ENCODE measurements around the gene TMPRSS4.
"Not testable (repeated sequence)": the region's sequence is repeated elsewhere in the genome, so short reads cannot be mapped to it uniquely, and the experiment has no call there.

TMPRSS4 gene

DNA sequence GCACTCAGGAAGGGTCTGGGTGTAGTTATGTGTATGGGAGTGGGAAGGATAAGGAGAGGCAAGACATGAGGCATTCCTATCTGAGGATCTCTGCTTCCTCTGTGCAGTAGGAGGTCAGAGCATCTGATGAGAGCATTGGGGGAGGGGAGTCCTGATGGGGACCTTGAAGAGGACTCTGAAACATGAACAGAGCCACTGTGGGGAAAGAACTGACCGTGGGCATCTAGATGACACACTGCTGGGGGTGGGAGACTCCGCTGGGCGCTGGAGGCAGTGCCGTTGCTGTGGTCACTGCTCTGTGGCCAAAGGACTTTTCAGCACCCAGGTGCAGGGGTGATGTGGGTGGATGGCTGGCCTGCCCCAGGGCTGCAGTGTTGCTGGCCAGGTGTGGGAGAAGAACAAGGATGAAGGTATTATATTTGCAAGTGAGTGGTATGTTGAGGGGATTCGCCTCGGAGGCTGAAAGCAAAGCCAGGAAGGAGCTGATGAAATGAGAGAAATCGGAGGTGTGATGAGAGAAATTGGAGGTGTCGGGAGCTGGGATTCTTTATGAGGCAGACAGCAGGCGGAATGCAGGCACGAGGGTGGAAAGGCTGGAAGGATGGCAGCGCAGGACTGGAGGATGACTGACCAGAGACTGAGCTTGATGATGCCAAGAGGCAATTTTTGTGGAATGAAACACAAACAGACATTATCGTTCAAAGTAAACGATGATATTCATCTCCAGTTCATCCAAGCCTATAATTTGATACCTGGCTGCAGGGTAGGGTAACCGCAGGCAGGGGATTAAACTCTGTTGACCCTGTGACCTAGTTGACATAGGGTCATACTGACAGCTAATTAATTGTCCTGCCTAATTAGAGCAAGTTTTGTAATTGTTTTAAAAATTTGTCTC lies 19.4 kb upstream of the TMPRSS4 start:
- DNase-seq, result no peak

DNA sequence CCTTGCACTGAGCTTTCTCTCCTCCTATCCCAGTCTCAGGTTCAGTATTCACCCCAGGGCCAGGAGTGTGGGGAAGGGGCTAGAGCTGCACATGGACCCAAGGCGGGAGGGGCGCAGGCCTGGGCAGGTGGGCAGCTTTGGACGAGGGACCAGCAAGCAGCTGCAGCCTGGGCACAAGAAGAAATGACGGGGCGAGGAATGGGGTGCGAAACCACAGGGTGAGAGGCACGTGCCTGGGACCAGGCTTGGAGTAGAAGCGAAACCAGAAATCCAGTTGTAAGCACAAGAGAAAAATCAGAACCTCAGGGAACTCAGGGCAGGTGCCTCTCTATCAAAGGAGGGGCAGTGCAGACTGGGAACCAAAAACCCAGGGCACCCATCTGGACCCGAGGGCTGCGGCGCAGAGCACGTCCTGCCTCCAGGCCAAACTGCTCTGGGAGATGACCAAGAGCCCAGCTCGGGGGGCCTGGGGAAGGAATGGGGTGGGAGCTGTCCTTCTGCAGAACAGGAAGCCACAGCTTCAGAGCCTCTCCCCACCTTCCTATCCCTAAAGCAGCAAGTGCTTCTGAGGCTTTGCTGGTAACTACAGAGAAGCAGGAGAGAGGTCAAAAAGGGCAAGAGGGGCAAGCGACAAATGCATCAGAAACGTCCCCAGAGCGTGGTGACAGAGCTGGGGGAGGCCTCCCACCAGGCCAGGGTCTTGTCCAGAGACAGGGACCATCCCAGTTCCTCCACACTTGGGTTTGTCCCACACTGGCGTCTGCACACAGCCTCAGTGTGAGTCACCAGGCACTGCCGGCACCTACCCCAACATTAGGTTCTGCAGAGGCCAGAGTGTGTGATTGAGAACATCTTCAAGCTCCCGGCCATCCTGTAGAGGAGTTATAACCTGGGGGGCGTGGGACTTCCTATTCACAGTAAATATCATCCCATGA lies 18.3 kb upstream of the TMPRSS4 start:
- no peak for DNase-seq

DNA sequence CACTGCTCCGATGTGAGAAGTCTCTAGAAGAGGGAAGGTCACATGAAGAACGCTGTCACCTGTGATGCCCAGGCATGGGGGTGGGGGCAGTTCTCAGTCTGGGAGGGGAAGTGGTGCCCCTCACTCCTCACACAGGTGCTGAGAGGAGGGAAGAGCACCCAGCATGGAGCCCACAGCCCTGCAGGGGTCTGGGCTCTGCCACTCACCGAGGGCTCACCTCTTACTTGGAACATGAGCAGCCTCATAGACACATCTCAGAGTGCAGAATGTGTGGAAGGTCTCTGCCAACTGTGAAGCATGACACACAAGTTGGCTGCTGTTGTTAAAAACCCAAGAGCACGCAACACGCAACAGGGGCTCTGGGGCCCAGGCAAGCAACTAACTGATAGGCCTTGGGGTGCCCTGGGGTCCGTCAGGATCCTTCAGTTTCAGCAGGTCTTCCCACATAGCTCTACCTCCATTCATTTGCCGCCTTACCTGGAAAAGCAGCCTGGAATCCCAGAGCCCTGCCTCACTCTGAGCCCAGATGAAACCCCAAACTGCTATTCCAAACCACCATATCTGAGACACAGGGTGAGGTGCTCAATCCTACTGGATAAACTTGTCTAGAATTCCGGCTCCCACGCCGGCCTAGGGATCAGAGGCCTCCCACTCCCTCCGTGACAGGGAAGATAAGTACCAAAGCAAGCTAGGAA lies 17.5 kb upstream of the TMPRSS4 start:
- DNase-seq, result no peak

DNA sequence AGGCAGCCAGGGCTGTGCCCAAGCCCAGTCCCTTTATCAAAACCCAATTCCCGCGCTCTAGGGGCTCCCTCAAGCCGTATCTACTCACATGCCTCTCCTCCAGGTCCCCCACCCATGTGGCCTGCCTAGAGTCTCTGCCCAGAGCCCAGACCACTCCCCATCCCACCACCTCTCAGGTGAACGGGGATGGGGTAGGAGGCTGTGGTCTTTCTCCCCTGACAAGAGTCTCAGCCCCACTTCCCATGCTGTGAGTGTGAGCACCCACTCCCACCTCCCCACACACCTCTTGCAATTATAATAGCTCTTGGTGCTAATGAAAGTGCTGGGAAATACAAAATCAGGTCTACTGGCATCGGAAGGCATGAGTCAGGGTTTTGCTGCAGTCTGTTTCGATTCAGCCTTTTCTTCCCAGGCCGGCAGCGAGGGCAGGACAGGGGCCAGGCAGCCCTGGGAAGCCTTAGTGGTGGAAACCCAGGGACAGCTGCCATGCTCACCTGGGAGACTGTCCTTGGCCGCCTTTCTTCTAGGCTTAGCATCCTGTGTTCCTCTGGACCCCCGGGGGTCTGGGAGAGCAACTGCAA lies 16.7 kb upstream of the TMPRSS4 start:
- no peak for DNase-seq

DNA sequence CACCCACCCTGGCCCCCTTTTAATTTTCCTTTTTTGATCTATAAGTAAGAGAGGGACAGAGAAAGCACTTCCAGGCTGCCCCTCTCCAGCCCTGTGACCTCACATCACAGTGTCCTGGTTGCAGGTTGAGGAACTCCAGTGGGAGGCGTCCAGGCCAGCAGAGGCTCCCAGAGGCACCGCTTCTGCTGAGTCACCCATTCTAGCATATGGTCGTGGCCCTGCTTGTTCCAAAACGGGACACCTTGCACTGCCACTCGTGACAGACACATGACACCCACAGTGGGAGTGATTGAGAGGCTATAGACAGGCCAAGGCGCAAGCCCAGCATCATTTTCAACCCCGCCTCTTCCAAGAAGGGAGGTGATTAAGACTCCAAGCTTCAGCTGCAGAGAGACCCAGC lies 16.0 kb upstream of the TMPRSS4 start:
- no peak for DNase-seq

DNA sequence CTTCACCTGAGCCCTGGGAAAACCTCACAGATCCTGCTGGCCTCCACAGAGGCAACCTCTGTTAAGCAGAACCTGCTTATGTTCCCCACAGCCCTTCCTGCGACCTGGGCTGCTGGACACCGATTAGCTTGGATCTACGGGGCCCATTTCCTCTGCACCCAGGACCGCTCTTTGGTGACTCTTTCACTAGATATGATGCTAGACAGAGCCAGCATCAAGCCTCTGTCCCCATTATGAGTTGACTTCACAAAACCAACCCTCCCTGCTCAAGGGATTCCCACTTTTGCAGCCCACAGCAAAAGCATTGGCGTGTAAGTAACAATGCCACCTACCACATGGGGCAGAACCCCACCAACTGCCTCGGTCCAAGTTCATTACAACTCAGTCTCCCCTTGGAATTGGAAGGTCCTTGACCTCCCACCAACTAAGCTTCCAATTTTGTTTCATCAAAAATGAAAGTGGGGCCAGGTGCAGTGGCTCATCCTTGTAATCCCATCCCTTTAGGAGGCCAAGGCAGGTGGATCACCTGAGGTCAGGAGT lies 15.2 kb upstream of the TMPRSS4 start:
- DNase-seq, result no peak

DNA sequence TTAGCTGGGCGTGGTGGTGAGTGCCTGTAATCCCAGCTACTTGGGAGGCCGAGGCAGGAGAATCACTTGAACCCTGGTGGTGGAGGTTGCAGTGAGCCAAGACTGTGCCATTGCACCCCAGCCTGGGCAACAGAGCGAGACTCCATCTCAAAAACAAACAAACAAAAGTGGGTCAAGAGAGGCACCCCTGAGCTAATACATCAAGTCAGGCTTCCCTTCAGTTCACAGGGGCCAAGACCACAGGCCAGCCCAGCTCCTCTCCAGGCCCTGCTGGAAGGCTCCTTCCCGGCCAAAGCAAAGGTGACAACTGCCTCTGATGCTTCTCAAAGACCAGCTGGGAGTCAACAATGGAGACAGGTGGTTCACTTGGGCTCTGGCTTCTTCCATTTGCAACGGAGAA lies 14.7 kb upstream of the TMPRSS4 start:
- DNase-seq, result not testable (repeated sequence)

DNA sequence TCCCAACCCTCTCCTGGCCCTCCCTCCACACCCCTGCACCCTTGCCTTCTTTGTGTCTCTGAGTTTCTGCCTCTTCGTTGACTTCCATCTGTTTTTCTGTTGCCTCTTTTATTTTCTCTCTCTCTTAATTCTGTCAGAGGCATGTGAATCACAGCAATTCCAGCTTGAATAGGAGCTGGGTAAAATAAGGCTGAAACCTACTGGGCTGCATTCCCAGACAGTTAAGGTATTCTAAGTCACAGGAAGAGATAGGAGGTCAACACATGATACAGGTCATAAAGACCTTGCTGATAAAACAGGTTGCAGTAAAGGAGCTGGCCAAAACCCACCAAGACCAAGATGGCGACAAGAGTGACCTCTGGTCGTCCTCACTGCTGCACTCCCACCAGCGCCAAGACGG lies 14.2 kb upstream of the TMPRSS4 start:
- not testable (repeated sequence) for DNase-seq

DNA sequence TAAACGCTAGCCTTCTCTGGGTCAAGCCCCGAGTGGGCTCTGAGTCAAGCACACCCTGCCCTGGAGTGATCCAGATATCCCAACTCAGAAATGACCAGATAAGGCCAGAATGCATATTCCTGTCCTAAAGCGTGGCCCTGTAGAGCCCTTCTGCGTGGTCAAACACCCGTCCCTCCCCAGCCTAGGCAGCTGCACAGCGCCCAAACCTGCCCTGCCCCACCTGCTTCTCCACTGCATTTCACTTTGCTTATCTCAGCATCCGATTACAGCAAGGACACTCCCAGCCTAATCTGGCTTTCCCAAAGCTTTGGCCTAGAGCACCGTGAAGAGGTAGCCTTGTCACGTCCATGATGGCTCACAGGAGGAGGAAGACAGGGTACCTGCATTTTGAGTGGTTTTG lies 11.9 kb upstream of the TMPRSS4 start:
- DNase-seq, result no peak

DNA sequence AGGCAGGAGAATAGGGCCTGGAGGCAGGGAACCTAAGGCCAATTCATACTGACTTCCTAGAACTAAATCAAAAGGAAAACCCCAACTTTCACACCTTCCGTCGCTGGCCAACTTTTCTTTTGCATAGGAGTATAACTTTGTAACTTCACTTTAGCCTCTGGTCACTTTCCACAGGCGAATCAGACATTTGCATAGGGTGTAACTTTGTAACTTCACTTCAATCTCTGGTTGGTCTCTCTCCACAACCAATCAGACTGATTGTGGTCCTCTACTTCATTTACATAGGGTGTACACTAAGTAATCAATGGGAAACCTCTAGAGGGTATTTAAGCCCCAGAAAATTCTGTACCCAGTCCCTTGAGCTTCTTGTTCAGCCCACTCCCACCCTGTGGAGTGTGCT lies 11.5 kb upstream of the TMPRSS4 start:
- no peak for DNase-seq

DNA sequence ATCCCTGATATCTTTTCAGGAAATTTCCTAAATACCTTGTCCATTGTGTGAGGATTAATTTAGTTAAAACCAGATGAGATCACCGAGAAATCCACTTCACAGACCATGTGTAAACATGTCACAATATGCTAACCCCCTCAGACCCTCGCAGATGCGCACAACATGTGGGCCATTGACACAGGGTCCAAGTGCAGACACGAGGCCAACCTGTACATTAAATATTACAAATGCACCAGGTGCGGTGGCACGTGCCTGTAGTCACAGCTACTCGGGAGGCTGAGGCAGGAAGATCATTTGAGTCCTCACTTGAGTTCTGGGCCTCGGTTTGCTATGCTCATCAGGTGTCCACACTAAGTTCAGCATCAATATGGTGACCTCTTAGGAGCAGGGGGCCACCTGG lies 9.9 kb upstream of the TMPRSS4 start:
- no peak for DNase-seq

DNA sequence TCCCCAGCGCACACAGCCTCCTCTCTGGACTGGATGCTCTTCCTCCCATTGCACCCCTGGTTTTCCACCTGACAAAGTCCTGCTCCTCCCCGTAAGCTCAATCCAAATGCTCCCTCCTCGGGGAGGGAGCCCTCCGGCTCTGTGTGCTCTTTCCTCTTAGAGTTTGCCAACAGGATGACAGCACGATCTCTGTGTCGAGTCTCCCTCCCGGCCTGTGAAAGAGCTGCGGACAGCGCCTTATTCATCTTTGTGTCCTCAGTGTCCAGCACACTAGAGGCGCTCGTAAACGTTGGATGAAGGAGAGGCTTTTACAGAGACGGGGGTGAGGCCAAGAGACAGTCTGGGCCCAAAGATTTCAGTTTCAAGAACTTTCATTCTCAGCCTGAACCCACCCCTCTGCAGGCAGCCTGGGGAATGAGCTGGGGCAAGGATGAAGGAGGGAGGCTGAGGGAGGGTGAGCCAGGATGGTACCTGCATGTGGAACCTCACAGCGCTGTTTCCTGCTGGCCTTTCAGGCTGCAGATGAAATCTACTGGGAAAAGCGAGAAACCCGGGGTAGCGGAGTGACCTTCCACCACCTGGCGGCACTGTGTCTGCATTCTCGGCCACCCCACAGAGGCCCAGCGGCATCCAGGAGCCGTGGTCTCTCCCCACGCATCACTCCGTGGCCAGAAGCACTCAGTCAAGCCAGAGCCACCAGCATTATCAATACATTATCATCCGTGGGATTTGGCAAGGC lies 8.5 kb upstream of the TMPRSS4 start:
- DNase-seq, result no peak

DNA sequence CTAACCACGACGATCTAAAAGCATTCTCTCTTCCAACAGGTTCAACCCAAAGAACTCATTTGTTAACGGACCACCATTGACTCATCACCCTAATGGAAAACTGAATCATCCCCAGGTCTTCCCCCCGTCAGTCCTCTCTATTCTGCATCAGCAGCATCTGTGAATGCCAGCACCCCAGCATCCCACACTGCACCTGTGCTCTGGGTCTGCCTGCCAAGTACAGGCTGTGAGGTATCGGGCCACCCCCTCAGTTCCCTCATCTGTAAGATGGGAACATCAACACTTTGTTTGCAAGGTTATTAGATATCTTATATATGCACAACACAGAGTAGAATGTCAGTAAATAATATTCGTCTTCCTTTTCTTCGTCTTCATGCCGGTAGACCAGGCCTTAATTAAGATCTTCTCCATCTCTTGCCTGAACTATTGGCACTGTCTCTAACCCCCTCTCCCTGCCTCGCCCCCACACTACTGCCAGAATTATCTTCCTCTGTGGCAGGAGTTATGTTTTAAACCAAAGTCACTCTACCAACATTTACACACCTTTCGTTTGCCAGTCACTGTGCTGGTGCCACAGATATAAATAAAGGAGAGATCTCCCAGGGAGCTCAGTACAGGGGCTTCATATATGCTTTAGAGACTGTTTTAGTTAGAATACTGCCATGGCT lies 7.8 kb upstream of the TMPRSS4 start:
- no peak for DNase-seq

DNA sequence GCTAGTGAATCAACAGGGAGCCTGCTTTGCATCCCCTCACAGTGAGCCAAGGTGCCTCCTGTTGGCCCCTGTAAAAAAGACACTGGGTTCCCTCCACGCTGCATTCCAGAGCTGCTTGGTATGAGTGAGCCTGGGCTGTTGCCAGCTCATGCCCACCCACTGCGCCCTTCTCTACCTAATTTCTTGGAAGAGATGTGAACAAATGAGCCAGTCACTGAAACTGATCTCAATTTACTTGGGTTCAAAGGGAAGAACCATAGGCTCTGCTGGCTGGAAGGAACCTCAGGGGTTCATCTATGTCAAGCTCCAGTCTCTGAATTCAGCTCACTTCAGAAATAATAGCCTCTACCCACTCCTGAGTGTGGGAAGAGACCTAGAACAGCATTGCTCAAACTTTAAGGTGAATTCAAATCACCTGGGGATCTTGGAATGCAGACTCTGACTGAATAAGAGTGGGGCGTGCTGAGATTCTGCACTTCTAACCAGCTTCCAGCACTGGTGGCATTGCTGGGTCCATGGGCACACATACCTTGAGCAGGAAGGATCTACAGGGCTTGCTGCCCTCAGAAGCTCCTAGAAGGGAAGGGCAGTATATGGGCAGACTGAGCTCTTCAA lies 5.4 kb upstream of the TMPRSS4 start:
- DNase-seq, result no peak

DNA sequence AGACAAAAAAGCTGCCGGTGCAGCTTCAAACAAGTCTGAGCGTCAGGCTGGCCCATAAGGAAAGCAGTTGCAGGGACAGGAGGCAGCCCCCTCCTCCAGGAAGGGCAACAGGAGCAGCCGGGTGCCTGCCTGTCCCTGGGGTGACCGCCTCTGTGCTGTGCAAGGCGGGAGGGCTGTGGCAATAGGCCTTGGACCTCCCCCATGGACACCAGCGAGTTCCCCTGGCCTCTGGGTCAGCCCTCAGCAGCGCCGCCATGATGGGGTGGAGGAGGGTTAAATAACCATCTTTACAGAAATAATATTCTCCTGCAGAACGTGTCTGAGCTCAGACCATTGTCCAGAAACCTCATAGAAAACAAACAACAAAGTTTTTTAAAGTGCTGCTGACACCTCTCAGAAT lies 3.3 kb upstream of the TMPRSS4 start:
- no peak for DNase-seq

DNA sequence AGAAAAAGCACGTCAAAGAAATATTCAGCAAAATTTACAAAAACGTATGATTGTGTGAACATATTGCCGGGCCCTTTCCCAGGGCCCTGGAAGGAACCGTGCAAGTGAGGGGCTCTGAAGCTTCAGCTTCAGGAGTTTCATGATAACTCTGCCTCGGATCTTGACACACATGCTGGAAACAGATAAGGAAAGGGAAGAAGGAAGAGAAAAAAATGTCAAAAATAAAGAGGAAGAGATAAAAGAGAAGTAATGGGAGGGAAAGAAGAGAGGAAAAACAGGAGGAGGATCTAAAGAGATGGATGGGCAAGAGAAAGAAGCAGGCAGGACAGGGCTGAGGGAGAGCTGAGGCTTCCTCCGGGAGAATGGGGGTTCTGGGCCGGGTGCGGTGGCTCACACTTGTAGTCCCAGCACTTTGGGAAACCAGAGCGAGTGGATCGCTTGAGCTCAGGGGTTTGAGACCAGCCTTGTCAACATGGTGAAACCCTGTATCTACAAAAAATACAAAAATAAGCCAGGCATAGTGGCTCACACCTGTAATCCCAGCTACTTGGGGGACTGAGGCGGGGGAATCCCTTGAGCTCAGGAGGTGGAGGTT lies 2.7 kb upstream of the TMPRSS4 start:
- DNase-seq, result no peak

DNA sequence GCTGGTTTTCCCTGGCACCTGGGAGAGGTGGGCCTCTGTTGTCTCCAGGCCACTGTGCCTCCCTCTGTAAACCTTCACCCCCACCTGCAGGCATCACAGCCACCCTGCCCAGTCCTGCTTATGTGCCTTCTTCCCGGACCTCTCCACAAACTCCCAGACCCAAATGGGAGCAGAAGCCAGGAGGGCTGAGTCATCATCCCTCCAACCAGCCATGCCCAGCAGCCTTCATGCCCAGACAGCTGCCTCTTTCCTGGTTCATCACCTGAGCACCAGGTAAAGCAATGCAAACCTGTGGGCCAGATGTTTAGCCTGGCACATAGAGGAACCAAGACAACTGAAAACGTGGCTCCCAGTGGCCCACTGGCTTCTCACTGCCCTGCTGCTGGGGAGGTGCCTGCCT lies 2.1 kb upstream of the TMPRSS4 start:
- no peak for DNase-seq

DNA sequence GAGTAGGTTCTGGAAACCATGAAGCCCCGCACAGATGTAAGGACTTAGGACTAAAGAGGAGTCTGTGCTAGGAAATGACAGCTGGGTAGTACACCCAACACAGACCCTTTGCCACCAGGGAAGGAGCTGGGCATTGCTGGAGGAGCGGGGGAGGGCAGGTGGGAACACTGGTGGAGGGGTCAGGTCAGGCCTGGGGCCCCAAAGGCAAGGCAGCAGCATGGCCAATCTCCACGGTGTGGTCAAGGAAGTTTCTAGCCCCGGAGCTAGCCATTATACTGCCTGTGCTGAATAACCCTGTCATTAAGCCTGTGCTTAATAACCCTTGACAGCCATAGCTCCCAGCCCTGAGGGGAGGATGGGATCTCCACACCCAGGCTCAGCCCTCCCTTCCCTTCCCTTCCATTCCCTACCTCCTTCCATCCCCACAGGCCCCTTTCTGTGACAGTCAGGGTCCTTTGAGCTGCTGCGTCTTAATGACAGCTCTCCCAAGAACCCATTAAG lies 2.1 kb downstream of the TMPRSS4 start:
- DNase-seq, result no peak

DNA sequence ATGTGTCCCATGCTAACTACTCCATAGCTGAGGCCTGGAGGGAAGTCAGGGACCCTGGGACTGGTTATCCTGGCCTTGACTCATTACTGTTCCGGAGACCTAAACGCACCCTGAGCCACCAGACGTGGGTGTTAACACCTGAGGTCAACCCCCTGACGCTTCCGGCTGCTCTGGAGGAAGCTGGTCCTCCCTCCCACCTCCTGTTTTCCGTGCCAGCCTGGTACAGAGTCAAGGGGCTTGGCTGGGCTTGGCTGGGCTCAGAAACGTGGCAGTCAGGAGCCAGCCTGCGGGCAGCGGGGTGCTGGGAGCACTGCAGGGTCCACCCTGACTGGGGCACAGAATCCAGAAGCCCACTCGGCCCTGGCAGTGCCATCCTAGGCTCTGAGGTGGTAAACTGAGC lies 2.6 kb downstream of the TMPRSS4 start:
- DNase-seq, result no peak

DNA sequence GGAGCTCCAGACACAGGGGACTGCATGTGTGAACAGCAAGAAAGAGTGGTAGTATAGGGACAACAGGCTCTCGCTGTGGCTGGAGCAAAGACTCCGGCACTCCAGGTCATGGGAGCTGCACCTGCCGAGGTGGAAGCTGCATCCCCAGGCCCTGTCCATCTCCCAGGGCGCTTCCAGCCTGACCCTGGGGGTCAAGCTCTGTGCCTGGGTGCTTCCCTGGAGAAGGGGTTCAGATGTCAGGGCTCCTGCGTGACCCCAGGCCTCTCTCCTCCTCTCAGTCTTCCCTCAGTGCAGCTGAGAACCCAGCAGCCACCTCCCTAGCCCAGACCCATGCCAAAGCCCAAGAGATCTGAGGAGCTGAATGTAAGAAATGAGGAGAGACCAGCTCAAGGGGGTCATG lies 3.4 kb downstream of the TMPRSS4 start:
- no peak for DNase-seq
